ENCODE data around the gene COL9A2. TPM values are rescaled to one million over a fixed set of nuclear protein-coding genes. Genes with fewer than 3 reads are reported as not detected.

COL9A2 gene
- total RNA-seq, 1 experiment from 2014 or later, result 13.5 TPM

GRCh38 chr1:40362199-40362598 lies 45.1 kb upstream of the COL9A2 start:
- CTCF ChIA-PET, result no interaction called here
- intact Hi-C loops (cut with micrococcal nuclease; ENCODE audit: unreplicated experiment), result no loop called here
- BruUV-seq (replicated peaks), result no TSS peak
- no peaks in the 10 kb centered on the region for H3K9me2 ChIP-seq (ENCODE audit: insufficient read depth)
- H3K4me3 ChIP-seq, result no peak overlapping the region
- H3K27ac ChIP-seq, result no peak overlapping the region
- no peaks in the 10 kb centered on the region for H4K20me1 ChIP-seq (ENCODE audit: insufficient read depth)
- H3F3A ChIP-seq (ENCODE audit: insufficient read depth, low read depth), result no peaks in the 10 kb centered on the region
- no peak for TF ChIP-seq EZH2 (IDR thresholded peaks at IDR 0.05; ENCODE audit: low read depth)
- TF ChIP-seq, protein P1, sequence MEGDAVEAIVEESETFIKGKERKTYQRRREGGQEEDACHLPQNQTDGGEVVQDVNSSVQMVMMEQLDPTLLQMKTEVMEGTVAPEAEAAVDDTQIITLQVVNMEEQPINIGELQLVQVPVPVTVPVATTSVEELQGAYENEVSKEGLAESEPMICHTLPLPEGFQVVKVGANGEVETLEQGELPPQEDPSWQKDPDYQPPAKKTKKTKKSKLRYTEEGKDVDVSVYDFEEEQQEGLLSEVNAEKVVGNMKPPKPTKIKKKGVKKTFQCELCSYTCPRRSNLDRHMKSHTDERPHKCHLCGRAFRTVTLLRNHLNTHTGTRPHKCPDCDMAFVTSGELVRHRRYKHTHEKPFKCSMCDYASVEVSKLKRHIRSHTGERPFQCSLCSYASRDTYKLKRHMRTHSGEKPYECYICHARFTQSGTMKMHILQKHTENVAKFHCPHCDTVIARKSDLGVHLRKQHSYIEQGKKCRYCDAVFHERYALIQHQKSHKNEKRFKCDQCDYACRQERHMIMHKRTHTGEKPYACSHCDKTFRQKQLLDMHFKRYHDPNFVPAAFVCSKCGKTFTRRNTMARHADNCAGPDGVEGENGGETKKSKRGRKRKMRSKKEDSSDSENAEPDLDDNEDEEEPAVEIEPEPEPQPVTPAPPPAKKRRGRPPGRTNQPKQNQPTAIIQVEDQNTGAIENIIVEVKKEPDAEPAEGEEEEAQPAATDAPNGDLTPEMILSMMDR (conservative IDR thresholded peaks at IDR 0.05), result no peak
- H3K4me2 ChIP-seq, result no peak overlapping the region
- no peaks in the 10 kb centered on the region for H3K4me1 ChIP-seq (replicated peaks; ENCODE audit: insufficient read depth)
- POLR2A ChIA-PET (ENCODE audit: unreplicated experiment), result interaction anchor here (0.6 kb wide), 1 partner anchor 147 kb away, joined by 3 read pairs; no protein-coding TSS in a partner anchor
- no peaks in the 10 kb centered on the region for H3K36me3 ChIP-seq (ENCODE audit: low read depth)
- DNase-seq, result no peak
- peaks cover 5% of the 10 kb centered on the region for H3K9me3 ChIP-seq (ENCODE audit: insufficient read depth, low read depth)
- peaks cover 7% of the 10 kb centered on the region for H3K27me3 ChIP-seq (ENCODE audit: insufficient read depth, low read depth)
- no peak overlapping the region for H2AFZ ChIP-seq
- no peaks in the 10 kb centered on the region for H3K79me2 ChIP-seq (ENCODE audit: low read depth)

- POLR2A ChIA-PET (ENCODE audit: unreplicated experiment), result no interaction called here
- BruUV-seq (replicated peaks), result no TSS peak
- Histone ChIP-seq H3K4me1 (replicated peaks; ENCODE audit: insufficient read depth) (no peaks in the 10 kb centered on the region), H2AFZ (no peak overlapping the region), H3K36me3 (ENCODE audit: low read depth) (no peaks in the 10 kb centered on the region), H3K4me2 (no peak overlapping the region), H3K79me2 (ENCODE audit: low read depth) (no peaks in the 10 kb centered on the region), H3K9me3 (ENCODE audit: insufficient read depth, low read depth) (peaks cover 5% of the 10 kb centered on the region), H3K27me3 (ENCODE audit: insufficient read depth, low read depth) (peaks cover 7% of the 10 kb centered on the region), H3K4me3 (no peak overlapping the region), H3F3A (ENCODE audit: insufficient read depth, low read depth) (no peaks in the 10 kb centered on the region), H4K20me1 (ENCODE audit: insufficient read depth) (no peaks in the 10 kb centered on the region), H3K9me2 (ENCODE audit: insufficient read depth) (no peaks in the 10 kb centered on the region), H3K27ac (no peak overlapping the region)
- CTCF ChIA-PET, result no interaction called here
- no peak for TF ChIP-seq EZH2 (IDR thresholded peaks at IDR 0.05; ENCODE audit: low read depth)
- TF ChIP-seq, protein P1 (conservative IDR thresholded peaks at IDR 0.05), result no peak
- intact Hi-C loops (cut with micrococcal nuclease; ENCODE audit: unreplicated experiment), result no loop called here
- DNase-seq, result no peak
These were observed 44.6 kb upstream of the COL9A2 start for GRCh38 chr1:40361637-40362036.

DNA sequence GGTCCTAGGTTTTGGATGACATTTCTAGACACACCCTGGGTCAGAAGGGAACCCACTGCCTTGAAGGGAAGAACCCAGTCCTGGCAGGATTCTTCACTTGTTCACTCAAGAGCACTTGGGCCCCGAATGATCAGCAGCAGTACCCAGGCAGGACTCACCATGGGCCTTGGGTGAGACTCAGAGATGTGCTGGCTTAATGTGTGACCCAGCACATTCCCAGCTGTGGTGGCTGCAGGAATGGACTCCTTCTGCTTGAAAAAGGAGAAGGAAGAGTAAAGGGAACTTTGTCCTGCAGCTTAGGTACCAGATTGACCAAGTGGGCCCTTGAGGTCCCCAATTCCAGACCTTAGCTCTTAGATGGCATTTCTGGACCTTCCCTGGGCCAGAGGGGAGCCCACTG lies 44.1 kb upstream of the COL9A2 start:
- no TSS peak for BruUV-seq (replicated peaks)
- Histone ChIP-seq H3F3A (ENCODE audit: insufficient read depth, low read depth) (no peaks in the 10 kb centered on the region), H3K4me2 (no peak overlapping the region), H3K27me3 (ENCODE audit: insufficient read depth, low read depth) (peaks cover 7% of the 10 kb centered on the region), H3K4me1 (replicated peaks; ENCODE audit: insufficient read depth) (no peaks in the 10 kb centered on the region), H3K79me2 (ENCODE audit: low read depth) (no peaks in the 10 kb centered on the region), H3K36me3 (ENCODE audit: low read depth) (no peaks in the 10 kb centered on the region), H3K9me2 (ENCODE audit: insufficient read depth) (no peaks in the 10 kb centered on the region), H2AFZ (no peak overlapping the region), H4K20me1 (ENCODE audit: insufficient read depth) (no peaks in the 10 kb centered on the region), H3K9me3 (ENCODE audit: insufficient read depth, low read depth) (peaks cover 5% of the 10 kb centered on the region), H3K27ac (no peak overlapping the region), H3K4me3 (no peak overlapping the region)
- no peak for TF ChIP-seq EZH2 (IDR thresholded peaks at IDR 0.05; ENCODE audit: low read depth)
- TF ChIP-seq, protein P1 (conservative IDR thresholded peaks at IDR 0.05), result no peak
- ChIA-PET CTCF (no interaction called here), POLR2A (ENCODE audit: unreplicated experiment) (no interaction called here)
- DNase-seq, result no peak
- intact Hi-C loops (cut with micrococcal nuclease; ENCODE audit: unreplicated experiment), result no loop called here

All from PC-9 (cell line).